ENCODE data around the gene CARMIL3. TPM values are rescaled to one million over a fixed set of nuclear protein-coding genes. Genes with fewer than 3 reads are reported as not detected.
A peak's percentile ranks its signal among the peaks of the same experiment; 100 is the strongest.

Gene CARMIL3
- total RNA-seq, 1 experiment from 2014 or later, result not detected

DNA sequence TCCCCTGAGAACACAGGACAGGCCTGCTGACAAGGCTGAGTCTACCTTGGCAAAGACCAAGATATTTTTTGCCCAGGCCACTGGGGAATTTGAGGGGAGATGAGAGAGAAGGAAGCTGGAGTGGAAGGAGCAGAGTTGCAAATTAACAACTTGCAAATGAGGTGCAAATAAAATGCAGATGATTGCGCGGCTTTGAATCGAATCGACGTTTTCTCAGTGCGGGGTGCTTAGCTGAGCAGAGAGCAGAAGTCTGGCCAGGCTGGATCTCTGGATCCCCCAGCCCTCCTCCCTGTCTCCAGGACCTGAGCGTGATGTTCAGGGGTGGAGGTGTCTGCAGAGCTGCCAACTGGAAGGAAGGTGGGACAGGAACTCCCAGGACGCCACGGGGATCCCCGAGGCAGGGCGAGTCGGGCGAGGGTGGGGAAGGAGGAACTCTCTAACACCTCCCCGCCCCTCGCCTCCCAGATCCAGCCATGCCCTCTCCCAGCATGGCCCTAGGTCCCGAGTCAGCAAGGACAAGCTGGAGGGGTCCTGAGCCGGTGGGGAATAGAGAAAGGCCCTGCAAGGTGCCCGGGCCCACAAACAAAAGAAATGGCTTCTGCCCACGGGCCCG lies 527 bp upstream of the CARMIL3 start:
- Histone ChIP-seq H3K4me3 (ENCODE audit: low read length) (peak overlapping the region; percentile 78), H3K4me2 (ENCODE audit: low read length) (peak overlapping the region; percentile 100), H3K27ac (ENCODE audit: low read length) (no peak overlapping the region), H3K36me3 (ENCODE audit: low read depth, low read length) (no peaks in the 10 kb centered on the region), H3K9me3 (ENCODE audit: low read length) (no peaks in the 10 kb centered on the region), H3K9me2 (replicated peaks; ENCODE audit: low read length) (no peaks in the 10 kb centered on the region), H3K27me3 (ENCODE audit: low read length) (peaks cover 19% of the 10 kb centered on the region; the same call in 1 of the 2 replicates), H4K20me1 (ENCODE audit: low read length) (no peaks in the 10 kb centered on the region), H3K4me1 (ENCODE audit: insufficient read depth, low read length) (peaks cover 6% of the 10 kb centered on the region; the same call in 1 of the 2 replicates), H3F3A (ENCODE audit: low read length, unreplicated experiment) (no peaks in the 10 kb centered on the region), H3K79me2 (ENCODE audit: low read length) (no peaks in the 10 kb centered on the region), H3K9ac (ENCODE audit: low read length) (peak overlapping the region; percentile 68), H2AFZ (ENCODE audit: low read length) (peak overlapping the region; percentile 99)
- POLR2A ChIA-PET (ENCODE audit: unreplicated experiment), result no interaction called here
- no peak for ATAC-seq
- TSS peak; percentile 40 for BruUV-seq (replicated peaks)
- intact Hi-C loops (cut with micrococcal nuclease), result no loop called here
- DNase-seq, result no peak
- CTCF ChIA-PET, result no interaction called here
- TF ChIP-seq EZH2 (IDR thresholded peaks at IDR 0.05; ENCODE audit: low read length, unreplicated experiment), result no peak

DNA sequence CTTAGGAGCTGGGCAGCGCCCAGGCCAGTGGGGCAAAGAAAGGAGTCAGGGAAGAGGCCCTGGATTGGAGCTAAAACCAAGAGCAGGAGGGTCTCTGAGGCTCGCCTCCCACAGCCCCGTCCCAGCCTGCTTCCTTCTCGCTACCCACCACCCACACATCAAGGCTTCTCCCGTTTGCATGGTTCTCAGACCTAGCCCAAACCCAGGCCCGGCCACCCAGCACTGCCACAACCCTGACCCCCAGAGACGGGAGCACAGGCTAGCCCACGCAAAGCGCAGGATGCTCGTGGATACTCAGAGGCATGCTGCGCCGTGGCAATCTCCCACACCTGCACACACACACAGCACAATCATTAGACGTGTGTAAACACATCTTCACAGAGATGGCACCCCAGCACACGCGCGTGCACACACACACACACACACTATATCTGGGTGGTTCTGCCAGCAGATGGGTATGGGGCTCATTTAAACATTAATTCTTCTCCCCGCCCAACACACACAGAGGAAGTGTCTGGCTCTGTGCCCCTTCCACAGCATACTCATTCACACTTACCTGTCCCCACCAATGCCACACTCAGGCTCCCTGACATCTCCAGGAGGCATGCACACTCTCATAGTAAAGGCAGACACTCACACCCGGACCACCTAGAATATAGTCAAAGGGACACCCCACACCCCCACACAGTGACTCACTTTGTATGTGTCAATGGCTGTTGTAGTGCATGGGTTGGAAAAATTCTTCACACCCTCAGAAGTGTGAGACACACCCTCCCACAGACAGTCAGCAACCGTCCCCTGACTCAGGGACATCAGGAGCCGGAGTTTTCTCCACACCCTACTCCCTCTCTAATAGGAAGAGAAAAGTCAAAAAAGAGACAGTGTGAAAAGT lies 1.1 kb downstream of the CARMIL3 start:
- peak overlapping the region; percentile 100 for H3K4me2 ChIP-seq (ENCODE audit: low read length)
- no peak for ATAC-seq
- ChIA-PET CTCF (interaction anchor here (0.5 kb wide), 1 partner anchor 62 kb away, joined by 3 read pairs; no protein-coding TSS in a partner anchor), POLR2A (ENCODE audit: unreplicated experiment) (no interaction called here)
- no peaks in the 10 kb centered on the region for H3K9me2 ChIP-seq (replicated peaks; ENCODE audit: low read length)
- no peaks in the 10 kb centered on the region for H3F3A ChIP-seq (ENCODE audit: low read length, unreplicated experiment)
- intact Hi-C loops (cut with micrococcal nuclease), result no loop called here
- H3K79me2 ChIP-seq (ENCODE audit: low read length), result no peaks in the 10 kb centered on the region
- DNase-seq, result no peak
- no peak for TF ChIP-seq EZH2 (IDR thresholded peaks at IDR 0.05; ENCODE audit: low read length, unreplicated experiment)
- TF ChIP-seq, protein P1, sequence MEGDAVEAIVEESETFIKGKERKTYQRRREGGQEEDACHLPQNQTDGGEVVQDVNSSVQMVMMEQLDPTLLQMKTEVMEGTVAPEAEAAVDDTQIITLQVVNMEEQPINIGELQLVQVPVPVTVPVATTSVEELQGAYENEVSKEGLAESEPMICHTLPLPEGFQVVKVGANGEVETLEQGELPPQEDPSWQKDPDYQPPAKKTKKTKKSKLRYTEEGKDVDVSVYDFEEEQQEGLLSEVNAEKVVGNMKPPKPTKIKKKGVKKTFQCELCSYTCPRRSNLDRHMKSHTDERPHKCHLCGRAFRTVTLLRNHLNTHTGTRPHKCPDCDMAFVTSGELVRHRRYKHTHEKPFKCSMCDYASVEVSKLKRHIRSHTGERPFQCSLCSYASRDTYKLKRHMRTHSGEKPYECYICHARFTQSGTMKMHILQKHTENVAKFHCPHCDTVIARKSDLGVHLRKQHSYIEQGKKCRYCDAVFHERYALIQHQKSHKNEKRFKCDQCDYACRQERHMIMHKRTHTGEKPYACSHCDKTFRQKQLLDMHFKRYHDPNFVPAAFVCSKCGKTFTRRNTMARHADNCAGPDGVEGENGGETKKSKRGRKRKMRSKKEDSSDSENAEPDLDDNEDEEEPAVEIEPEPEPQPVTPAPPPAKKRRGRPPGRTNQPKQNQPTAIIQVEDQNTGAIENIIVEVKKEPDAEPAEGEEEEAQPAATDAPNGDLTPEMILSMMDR (conservative IDR thresholded peaks at IDR 0.05; ENCODE audit: low read depth, low read length), result no peak
- no peak for TF ChIP-seq EZH2phosphoT487 (IDR thresholded peaks at IDR 0.05; ENCODE audit: borderline replicate concordance, low read length)
- H4K20me1 ChIP-seq (ENCODE audit: low read length), result no peaks in the 10 kb centered on the region
- BruUV-seq (replicated peaks), result no TSS peak
- no peaks in the 10 kb centered on the region for H3K9me3 ChIP-seq (ENCODE audit: low read length)
- H3K36me3 ChIP-seq (ENCODE audit: low read depth, low read length), result no peaks in the 10 kb centered on the region
- H3K4me1 ChIP-seq (ENCODE audit: insufficient read depth, low read length), result peaks cover 6% of the 10 kb centered on the region; the same call in 1 of the 2 replicates
- H2AFZ ChIP-seq (ENCODE audit: low read length), result no peak overlapping the region
- H3K27ac ChIP-seq (ENCODE audit: low read length), result no peak overlapping the region
- H3K27me3 ChIP-seq (ENCODE audit: low read length), result peaks cover 8% of the 10 kb centered on the region; the same call in 1 of the 2 replicates
- peak overlapping the region; percentile 78; the same call in 1 of the 2 replicates for H3K4me3 ChIP-seq (ENCODE audit: low read length)
- H3K9ac ChIP-seq (ENCODE audit: low read length), result no peak overlapping the region

DNA sequence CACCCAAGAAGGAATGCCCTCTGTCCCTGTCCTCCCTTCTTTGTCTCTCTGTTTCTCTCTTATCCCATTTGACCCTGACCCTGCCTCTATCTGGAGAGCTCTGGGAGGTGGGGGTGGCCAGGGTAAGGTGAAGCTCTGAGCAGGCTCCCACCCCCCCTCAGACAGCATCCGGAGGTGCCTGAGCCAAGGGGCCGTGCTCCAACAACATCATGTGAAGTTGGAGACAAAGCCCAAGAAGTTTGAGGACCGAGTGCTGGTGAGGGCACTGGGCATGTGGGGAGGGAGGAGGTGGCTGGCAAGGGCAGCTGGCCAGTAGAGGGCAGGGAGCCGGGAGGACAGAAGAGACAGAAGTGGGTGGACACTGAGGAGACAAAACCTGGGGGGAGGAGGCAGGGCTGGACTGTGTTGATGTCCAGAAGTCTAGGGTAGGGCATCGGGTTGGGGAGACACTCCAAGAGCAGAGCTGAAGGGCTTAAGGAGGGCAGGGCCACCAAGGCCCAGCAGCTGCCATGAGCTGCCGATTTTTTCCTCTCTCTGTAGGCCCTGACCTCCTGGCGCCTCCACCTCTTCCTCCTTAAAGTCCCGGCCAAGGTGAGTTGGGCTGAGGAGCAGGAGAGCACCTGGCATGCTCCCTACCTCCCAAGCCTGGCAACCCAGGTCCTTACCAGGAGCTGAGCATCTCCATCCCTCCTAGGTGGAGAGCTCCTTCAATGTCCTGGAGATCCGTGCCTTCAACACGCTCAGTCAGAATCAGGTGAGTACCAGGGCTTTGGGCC lies 1.9 kb downstream of the CARMIL3 start:
- Histone ChIP-seq H3K9me2 (replicated peaks; ENCODE audit: low read length) (no peaks in the 10 kb centered on the region), H3K9me3 (ENCODE audit: low read length) (no peaks in the 10 kb centered on the region), H2AFZ (ENCODE audit: low read length) (no peak overlapping the region), H3K27ac (ENCODE audit: low read length) (no peak overlapping the region), H3K9ac (ENCODE audit: low read length) (no peak overlapping the region), H3F3A (ENCODE audit: low read length, unreplicated experiment) (no peaks in the 10 kb centered on the region), H3K4me2 (ENCODE audit: low read length) (no peak overlapping the region), H4K20me1 (ENCODE audit: low read length) (no peaks in the 10 kb centered on the region), H3K27me3 (ENCODE audit: low read length) (0 out of 2 replicates have a peak, but pooled peaks cover 6% of the 10 kb centered on the region), H3K4me1 (ENCODE audit: insufficient read depth, low read length) (peaks cover 6% of the 10 kb centered on the region; the same call in 1 of the 2 replicates), H3K36me3 (ENCODE audit: low read depth, low read length) (no peaks in the 10 kb centered on the region), H3K4me3 (ENCODE audit: low read length) (no peak overlapping the region), H3K79me2 (ENCODE audit: low read length) (no peaks in the 10 kb centered on the region)
- CTCF ChIA-PET, result no interaction called here
- intact Hi-C loops (cut with micrococcal nuclease), result no loop called here
- ATAC-seq, result no peak
- no peak for TF ChIP-seq EZH2 (IDR thresholded peaks at IDR 0.05; ENCODE audit: low read length, unreplicated experiment)
- no TSS peak for BruUV-seq (replicated peaks)
- POLR2A ChIA-PET (ENCODE audit: unreplicated experiment), result interaction anchor here (0.5 kb wide), 1 partner anchor 138 kb away, joined by 5 read pairs; no protein-coding TSS in a partner anchor
- DNase-seq, result no peak
